OCI-LY3 (cell line): ENCODE results near the gene RERE.

Experiments
- CTCF ChIP-seq: fragments of 200-600, 300-600 bp; sonication (generic); IDR thresholded peaks from 2 replicates; pipeline ENCODE4 v1.5.1; 2014; ENCODE audit warnings: antibody characterized with exemption, low read length, low read depth
- EZH2phosphoT487 ChIP-seq: fragments of 200-600 bp; shearing (Covaris generic); IDR thresholded peaks from 2 replicates; pipeline ENCODE4 v1.6.1; 2018; ENCODE audit warnings: antibody characterized with exemption, mixed run types, low read depth

GRCh38 chr1:8767006-8767405, 50.4 kb downstream of the RERE start:
- TF ChIP-seq CTCF (no peak), EZH2phosphoT487 (no peak)
